GM19397 (cell line): ENCODE results near the gene NDRG3.

Experiments
- ATAC-seq: cut with Tn5 transposase; IDR thresholded peaks from one replicate; pipeline ENCODE4 v1.9.1; 2021; ENCODE audit warnings: mild to moderate bottlenecking, moderate library complexity; ENCODE audit not compliant: unreplicated experiment

The NDRG3 gene

GRCh38 chr20:36761125-36761524 is 15.2 kb upstream of the NDRG3 start:
- no peak for ATAC-seq

- ATAC-seq: no peak
Measured at GRCh38 chr20:36760647-36761046, 14.8 kb upstream of the NDRG3 start.

- ATAC-seq: no peak
Measured at GRCh38 chr20:36758276-36758675, 12.4 kb upstream of the NDRG3 start.

GRCh38 chr20:36756496-36756895 is 10.6 kb upstream of the NDRG3 start:
- ATAC-seq: no peak

GRCh38 chr20:36754656-36755222 is 8.8 kb upstream of the NDRG3 start:
- no peak for ATAC-seq

- ATAC-seq: no peak
Measured at GRCh38 chr20:36752582-36752981, 6.7 kb upstream of the NDRG3 start.

GRCh38 chr20:36745234-36745926 is 510 bp downstream of the NDRG3 start:
- ATAC-seq: no peak

GRCh38 chr20:36744764-36745191 is 1.1 kb downstream of the NDRG3 start:
- no peak for ATAC-seq

GRCh38 chr20:36744243-36744642 is 1.6 kb downstream of the NDRG3 start:
- no peak for ATAC-seq

GRCh38 chr20:36742558-36742957 is 3.3 kb downstream of the NDRG3 start:
- no peak for ATAC-seq

GRCh38 chr20:36741072-36741471 is 4.8 kb downstream of the NDRG3 start:
- no peak for ATAC-seq

GRCh38 chr20:36737183-36737499 is 8.7 kb downstream of the NDRG3 start:
- no peak for ATAC-seq

GRCh38 chr20:36736451-36737182 is 9.3 kb downstream of the NDRG3 start:
- no peak for ATAC-seq

- ATAC-seq: no peak
Measured at GRCh38 chr20:36732456-36732855, 13.4 kb downstream of the NDRG3 start.

GRCh38 chr20:36728986-36729385 is 16.9 kb downstream of the NDRG3 start:
- ATAC-seq: no peak

- ATAC-seq: no peak
Measured at GRCh38 chr20:36726168-36726567, 19.7 kb downstream of the NDRG3 start.

- no peak for ATAC-seq
Measured at GRCh38 chr20:36720510-36720909, 25.4 kb downstream of the NDRG3 start.

GRCh38 chr20:36717657-36718056 is 28.2 kb downstream of the NDRG3 start:
- no peak for ATAC-seq

- ATAC-seq: no peak
Measured at GRCh38 chr20:36717021-36717420, 28.9 kb downstream of the NDRG3 start.

- ATAC-seq: no peak
Measured at GRCh38 chr20:36712775-36713174, 33.1 kb downstream of the NDRG3 start.

- ATAC-seq: no peak
Measured at GRCh38 chr20:36709126-36709525, 36.8 kb downstream of the NDRG3 start.

- ATAC-seq: no peak
Measured at GRCh38 chr20:36703530-36703929, 42.4 kb downstream of the NDRG3 start.
